HG02943 (cell line): ENCODE data around the gene OSTF1.
A peak's percentile ranks its signal among the peaks of the same experiment; 100 is the strongest.

Experiments used
- ATAC-seq: cut with Tn5 transposase; IDR thresholded peaks from one replicate; pipeline ENCODE4 v1.9.1; 2021; ENCODE audit warnings: mild to moderate bottlenecking, low read depth, moderate library complexity; ENCODE audit not compliant: unreplicated experiment

OSTF1 gene

GRCh38 chr9:75161116-75161857 lies 73.0 kb downstream of the OSTF1 start:
- no peak for ATAC-seq

- ATAC-seq = no peak
Measured at GRCh38 chr9:75163764-75164163, 75.5 kb downstream of the OSTF1 start.

- no peak for ATAC-seq
Measured at GRCh38 chr9:75164573-75164972, 76.3 kb downstream of the OSTF1 start.

- ATAC-seq = no peak
Measured at GRCh38 chr9:75167281-75167680, 79.0 kb downstream of the OSTF1 start.

- ATAC-seq = no peak
Measured at GRCh38 chr9:75168270-75169178, 80.2 kb downstream of the OSTF1 start.

GRCh38 chr9:75169623-75170022 lies 81.3 kb downstream of the OSTF1 start:
- ATAC-seq = no peak

- ATAC-seq = no peak
Measured at GRCh38 chr9:75170898-75171360, 82.6 kb downstream of the OSTF1 start.

- ATAC-seq = no peak
Measured at GRCh38 chr9:75175395-75175794, 87.1 kb downstream of the OSTF1 start.

GRCh38 chr9:75176037-75176436 lies 87.7 kb downstream of the OSTF1 start:
- no peak for ATAC-seq

- no peak for ATAC-seq
Measured at GRCh38 chr9:75181750-75182149, 93.4 kb downstream of the OSTF1 start.

GRCh38 chr9:75183306-75183705 lies 95.0 kb downstream of the OSTF1 start:
- no peak for ATAC-seq

- ATAC-seq = no peak
Measured at GRCh38 chr9:75184471-75184870, 96.2 kb downstream of the OSTF1 start.

- peak; percentile 80 for ATAC-seq
Measured at GRCh38 chr9:75185585-75186170, 97.4 kb downstream of the OSTF1 start.

- no peak for ATAC-seq
Measured at GRCh38 chr9:75186767-75187380, 98.6 kb downstream of the OSTF1 start.

- no peak for ATAC-seq
Measured at GRCh38 chr9:75188756-75189155, 100.4 kb downstream of the OSTF1 start.

- no peak for ATAC-seq
Measured at GRCh38 chr9:75190762-75191161, 102.4 kb downstream of the OSTF1 start.
